Measurements from ENCODE around the gene RSPH10B.
"Not testable (repeated sequence)": the region's sequence is repeated elsewhere in the genome, so short reads cannot be mapped to it uniquely, and the experiment has no call there.

Gene RSPH10B

GRCh38 chr7:5930290-5930689 lies 40.2 kb downstream of the RSPH10B start:
- not testable (repeated sequence) for H3K4me3 ChIP-seq (ENCODE audit: low read length)

GRCh38 chr7:5926263-5926870 lies 44.1 kb downstream of the RSPH10B start:
- not testable (repeated sequence) for H3K4me3 ChIP-seq (ENCODE audit: low read length)

GRCh38 chr7:5924630-5925029 lies 45.9 kb downstream of the RSPH10B start:
- not testable (repeated sequence) for H3K4me3 ChIP-seq (ENCODE audit: low read length)

- not testable (repeated sequence) for H3K4me3 ChIP-seq (ENCODE audit: low read length)
These were observed 46.3 kb downstream of the RSPH10B start for GRCh38 chr7:5924180-5924579.

- not testable (repeated sequence) for H3K4me3 ChIP-seq (ENCODE audit: low read length)
These were observed 54.0 kb downstream of the RSPH10B start for GRCh38 chr7:5916529-5916928.

- H3K4me3 ChIP-seq (ENCODE audit: low read length) = not testable (repeated sequence)
These were observed 61.7 kb downstream of the RSPH10B start for GRCh38 chr7:5908835-5909234.

- not testable (repeated sequence) for H3K4me3 ChIP-seq (ENCODE audit: low read length)
These were observed 65.8 kb downstream of the RSPH10B start for GRCh38 chr7:5904726-5905125.

- not testable (repeated sequence) for H3K4me3 ChIP-seq (ENCODE audit: low read length)
These were observed 67.5 kb downstream of the RSPH10B start for GRCh38 chr7:5903002-5903401.

- peak within 1 kb of the TSS; percentile 54; the same call in 1 of the 2 replicates for H3K4me3 ChIP-seq (ENCODE audit: low read length)
These were observed 71.8 kb downstream of the RSPH10B start, which contains the start of gene CCZ1 for GRCh38 chr7:5898480-5899224. CCZ1 (plus strand) TSS chr7:5898733; CDS start chr7:5898800, 67 bp downstream.

GRCh38 chr7:5897369-5897919 lies 73.0 kb downstream of the RSPH10B start:
- not testable (repeated sequence) for H3K4me3 ChIP-seq (ENCODE audit: low read length)

GRCh38 chr7:5892498-5892897 lies 78.0 kb downstream of the RSPH10B start:
- H3K4me3 ChIP-seq (ENCODE audit: low read length) = no peak overlapping the region
- TF ChIP-seq ZNF274 (IDR thresholded peaks at IDR 0.05; ENCODE audit: low read depth, low read length) = no peak

GRCh38 chr7:5890244-5890643 lies 80.2 kb downstream of the RSPH10B start:
- not testable (repeated sequence) for H3K4me3 ChIP-seq (ENCODE audit: low read length)

GRCh38 chr7:5888021-5888420 lies 82.5 kb downstream of the RSPH10B start:
- H3K4me3 ChIP-seq (ENCODE audit: low read length) = not testable (repeated sequence)

GRCh38 chr7:5884431-5884830 lies 86.1 kb downstream of the RSPH10B start:
- H3K4me3 ChIP-seq (ENCODE audit: low read length) = not testable (repeated sequence)

- H3K4me3 ChIP-seq (ENCODE audit: low read length) = not testable (repeated sequence)
These were observed 90.4 kb downstream of the RSPH10B start for GRCh38 chr7:5880106-5880505.

- H3K4me3 ChIP-seq (ENCODE audit: low read length) = not testable (repeated sequence)
These were observed 90.9 kb downstream of the RSPH10B start for GRCh38 chr7:5879591-5879990.

Data from GM08714 (cell line).